HCT116 (cell line): ENCODE results near the gene SLC22A7. TPM values are rescaled to one million over a fixed set of nuclear protein-coding genes. Genes with fewer than 3 reads are reported as not detected.

Experiments used
- ATAC-seq: fragments of 200-7000 bp; cut with Tn5 transposase; 2 replicates; pipeline ENCODE4 v1.9.1; 2020; ENCODE audit warnings: mild to moderate bottlenecking, moderate library complexity
- BruUV-seq: library from RNA; stranded (reverse); fragments of 400-500 nt; replicated peaks from 2 replicates; lab custom pipeline; 2021; lab: Mats Ljungman, UMichigan
- CTCF ChIA-PET: fragments of 300-600 bp; sonication (Branson Sonifier 250); formaldehyde crosslinking; loops from one replicate; lab custom pipeline; 2021; ENCODE audit warnings: antibody characterized with exemption; lab: Charles Lee
- POLR2A ChIA-PET: fragments of 300-600, 350-600 bp; sonication (Branson Sonifier 250); formaldehyde crosslinking; loops from one replicate; lab custom pipeline; 2021; ENCODE audit warnings: antibody characterized with exemption; lab: Charles Lee
- RAD21 ChIA-PET, 2 experiments: fragments of 300-600 bp; sonication (Branson Sonifier 250); formaldehyde crosslinking; loops; one replicate each; lab custom pipeline; 2023; ENCODE audit warnings: low total read pairs in 2 of 2; ENCODE audit not compliant: uncharacterized antibody in 2 of 2, unreplicated experiment in 2 of 2, low non-redundant PET in 1 of 2; lab: Charles Lee
- DNase-seq: peaks from one replicate; pipeline ENCODE4 v3.0.0-alpha.2; 2010; ENCODE audit warnings: low read depth, low spot score
- H2AFZ ChIP-seq: fragments of 200-600 bp; shearing (Covaris generic), sonication (generic); 2 replicates; pipeline ENCODE4 v1.6.1; 2017; ENCODE audit warnings: low read depth, mixed run types, mixed read lengths, antibody characterized with exemption, low read length; ENCODE audit not compliant: poor library complexity, severe bottlenecking
- H3K27ac ChIP-seq: 2 replicates; pipeline ENCODE4 v1.5.1; 2012; ENCODE audit warnings: low read depth, low read length
- H3K27me3 ChIP-seq: fragments of 200-600 bp; sonication (generic); 2 replicates; pipeline ENCODE4 v1.6.1; 2016; ENCODE audit warnings: mixed run types, low read length, mixed read lengths; ENCODE audit not compliant: insufficient read depth
- H3K36me3 ChIP-seq, 2 experiments: fragments of 200-500 bp in 1 of 2; fragments of 200-600 bp in 1 of 2; sonication (Bioruptor generic) in 1 of 2; sonication (generic) in 1 of 2; 2 replicates each; pipeline versions ENCODE4 v1.5.1 to v1.6.1; 2014 to 2016; ENCODE audit warnings: low read length in 2 of 2, inconsistent platforms in 1 of 2, mixed read lengths in 1 of 2, mixed run types in 1 of 2; ENCODE audit not compliant: insufficient read depth in 2 of 2, control insufficient read depth in 1 of 2
- H3K4me1 ChIP-seq, 2 experiments: fragments of 200-600 bp in 1 of 2; sonication (generic) in 1 of 2; 2 replicates each; pipeline versions ENCODE4 v1.5.1 to v1.6.1; 2012 to 2017; ENCODE audit warnings: low read length in 2 of 2, inconsistent platforms in 1 of 2, mild to moderate bottlenecking in 1 of 2, mixed read lengths in 1 of 2, mixed run types in 1 of 2, moderate library complexity in 1 of 2; ENCODE audit not compliant: insufficient read depth in 2 of 2, control insufficient read depth in 1 of 2
- H3K4me2 ChIP-seq: fragments of 200-600 bp; sonication (generic); 2 replicates; pipeline ENCODE4 v1.6.1; 2017; ENCODE audit warnings: mixed run types, low read length, mixed read lengths
- H3K4me3 ChIP-seq, 2 experiments: fragments of 200-600 bp in 1 of 2; sonication (generic) in 1 of 2; replicated peaks in 1 of 2; 2 replicates each; pipeline ENCODE4 v1.5.1; 2011 to 2016; ENCODE audit warnings: low read length in 2 of 2, control low read depth in 1 of 2, low read depth in 1 of 2, mild to moderate bottlenecking in 1 of 2, mixed read lengths in 1 of 2, mixed run types in 1 of 2
- H3K79me2 ChIP-seq: fragments of 200-600 bp; sonication (generic); 2 replicates; pipeline ENCODE4 v1.6.1; 2017; ENCODE audit warnings: mild to moderate bottlenecking, mixed run types, low read length, moderate library complexity, mixed read lengths; ENCODE audit not compliant: insufficient read depth
- H3K9ac ChIP-seq: fragments of 200-600 bp; sonication (generic); 2 replicates; pipeline ENCODE4 v1.6.1; 2016; ENCODE audit warnings: low read length, mixed read lengths
- H3K9me2 ChIP-seq: fragments of 200-600 bp; sonication (generic), shearing (Covaris generic); 2 replicates; pipeline ENCODE4 v1.6.1; 2017; ENCODE audit warnings: mixed run types, mild to moderate bottlenecking, moderate library complexity; ENCODE audit not compliant: insufficient read depth
- H3K9me3 ChIP-seq, 2 experiments: fragments of 200-500 bp in 1 of 2; fragments of 200-600 bp in 1 of 2; sonication (Bioruptor generic) in 1 of 2; sonication (generic) in 1 of 2; 2 replicates each; pipeline ENCODE4 v1.6.1; 2014 to 2017; ENCODE audit warnings: low read length in 2 of 2, mixed read lengths in 2 of 2, inconsistent platforms in 1 of 2, low read depth in 1 of 2, mild to moderate bottlenecking in 1 of 2, mixed run types in 1 of 2, moderate library complexity in 1 of 2; ENCODE audit not compliant: control insufficient read depth in 1 of 2, insufficient read depth in 1 of 2
- H4K20me1 ChIP-seq: fragments of 200-600 bp; sonication (generic), shearing (Covaris generic); 2 replicates; pipeline ENCODE4 v1.6.1; 2017; ENCODE audit warnings: mixed run types, mild to moderate bottlenecking, moderate library complexity; ENCODE audit not compliant: insufficient read depth
- CBX3 ChIP-seq: IDR thresholded peaks from 2 replicates; pipeline ENCODE4 v1.6.1; 2012; ENCODE audit warnings: low read depth
- CTCF ChIP-seq, 3 experiments: fragments of 200-600 bp in 1 of 3; sonication (generic) in 1 of 3; IDR thresholded peaks in 2 of 3; conservative IDR thresholded peaks in 1 of 3; 2 replicates each; pipeline ENCODE4 v1.5.1; 2012 to 2017; ENCODE audit warnings: low read depth in 2 of 3, low read length in 2 of 3, antibody characterized with exemption in 1 of 3, borderline replicate concordance in 1 of 3, control low read depth in 1 of 3, mild to moderate bottlenecking in 1 of 3, mixed read lengths in 1 of 3, mixed run types in 1 of 3, moderate library complexity in 1 of 3; ENCODE audit not compliant: insufficient read depth in 1 of 3
- EGR1 ChIP-seq: IDR thresholded peaks from 2 replicates; pipeline ENCODE4 v1.6.1; 2012; ENCODE audit warnings: low read depth
- EZH2 ChIP-seq: fragments of 200-600 bp; sonication (generic); IDR thresholded peaks from 2 replicates; pipeline ENCODE4 v1.6.1; 2017; ENCODE audit warnings: antibody characterized with exemption, mixed run types
- EZH2phosphoT487 ChIP-seq: fragments of 200-600 bp; IDR thresholded peaks from 2 replicates; pipeline ENCODE4 v1.6.1; 2018; ENCODE audit warnings: antibody characterized with exemption, borderline replicate concordance
- JUND ChIP-seq: IDR thresholded peaks from 2 replicates; pipeline ENCODE4 v1.6.1; 2012
- POLR2A ChIP-seq: IDR thresholded peaks from 2 replicates; pipeline ENCODE4 v1.7.0; 2011; ENCODE audit warnings: borderline replicate concordance; ENCODE audit not compliant: insufficient read depth, insufficient read length; ENCODE audit errors: extremely low read depth
- POLR2AphosphoS5 ChIP-seq: IDR thresholded peaks from 2 replicates; pipeline ENCODE4 v1.6.1; 2011; ENCODE audit warnings: mild to moderate bottlenecking, low read depth, low read length, moderate library complexity
- RAD21 ChIP-seq: IDR thresholded peaks from 2 replicates; pipeline ENCODE4 v1.6.1; 2012; ENCODE audit warnings: low read depth, mild to moderate bottlenecking
- SIN3A ChIP-seq: IDR thresholded peaks from 2 replicates; pipeline ENCODE4 v1.6.1; 2012; ENCODE audit warnings: low read depth
- TCF7L2 ChIP-seq: IDR thresholded peaks from 2 replicates; pipeline ENCODE4 v1.7.0; 2011; ENCODE audit warnings: borderline replicate concordance, inconsistent platforms; ENCODE audit not compliant: insufficient read depth, insufficient read length; ENCODE audit errors: extremely low read depth
- YY1 ChIP-seq: IDR thresholded peaks from 2 replicates; pipeline ENCODE4 v1.6.1; 2011; ENCODE audit warnings: low read length, low read depth, moderate library complexity, mild to moderate bottlenecking; ENCODE audit not compliant: insufficient replicate concordance; ENCODE audit errors: extremely low read depth
- ZNF274 ChIP-seq: fragments of 200-500 bp; sonication (Bioruptor generic); IDR thresholded peaks from 2 replicates; pipeline ENCODE4 v1.6.1; 2014; ENCODE audit warnings: mild to moderate bottlenecking, low read depth, low read length, inconsistent platforms
- intact Hi-C: fragments of 100-400 bp; cut with micrococcal nuclease; formaldehyde crosslinking; loops from 2 replicates; pipeline ENCODE4 v1.10.0; 2022
- total RNA-seq: library from RNA; stranded (reverse); gene quantifications from one replicate; pipeline ENCODE4 v1.2.1, GENCODE V29; 2021; ENCODE audit not compliant: unreplicated experiment
- TF ChIP-seq, protein P1 (sequence below): IDR thresholded peaks from 2 replicates; pipeline ENCODE4 v1.6.1; 2012
- TF ChIP-seq, protein P2 (sequence below): IDR thresholded peaks from 2 replicates; pipeline ENCODE4 v1.6.1; 2012

SLC22A7 gene
- total RNA-seq, 1 experiment from 2014 or later = not detected

- no peaks in the 10 kb centered on the region for H3K4me1 ChIP-seq
- intact Hi-C loops = no loop called here
- TF ChIP-seq EZH2 (no peak), CTCF (IDR thresholded peaks at IDR 0.05 in 2 of 3, conservative IDR thresholded peaks at IDR 0.05 in 1 of 3; ENCODE audit: borderline replicate concordance in 1 of 3, insufficient read depth in 1 of 3, low read depth in 2 of 3, low read length in 2 of 3) (no peak), POLR2AphosphoS5 (no peak), EGR1 (no peak), ZNF274 (no peak), EZH2phosphoT487 (no peak), JUND (no peak), SIN3A (no peak), TCF7L2 (no peak), RAD21 (no peak), CBX3 (no peak), YY1 (no peak), POLR2A (no peak)
- TF ChIP-seq, protein P1, sequence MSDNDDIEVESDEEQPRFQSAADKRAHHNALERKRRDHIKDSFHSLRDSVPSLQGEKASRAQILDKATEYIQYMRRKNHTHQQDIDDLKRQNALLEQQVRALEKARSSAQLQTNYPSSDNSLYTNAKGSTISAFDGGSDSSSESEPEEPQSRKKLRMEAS = no peak
- TF ChIP-seq, protein P2, sequence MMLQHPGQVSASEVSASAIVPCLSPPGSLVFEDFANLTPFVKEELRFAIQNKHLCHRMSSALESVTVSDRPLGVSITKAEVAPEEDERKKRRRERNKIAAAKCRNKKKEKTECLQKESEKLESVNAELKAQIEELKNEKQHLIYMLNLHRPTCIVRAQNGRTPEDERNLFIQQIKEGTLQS = no peak
- ATAC-seq = no peak
- no peaks in the 10 kb centered on the region for H3K79me2 ChIP-seq
- no peak overlapping the region for H3K9ac ChIP-seq
- POLR2A ChIA-PET = no interaction called here
- no peaks in the 10 kb centered on the region for H3K36me3 ChIP-seq
- no TSS peak for BruUV-seq
- H3K27ac ChIP-seq = no peak overlapping the region
- no peaks in the 10 kb centered on the region for H3K9me2 ChIP-seq
- no peak for DNase-seq
- no peak overlapping the region for H3K4me3 ChIP-seq
- H2AFZ ChIP-seq = no peak overlapping the region
- no peaks in the 10 kb centered on the region for H3K27me3 ChIP-seq
- no peak overlapping the region for H3K4me2 ChIP-seq
- RAD21 ChIA-PET = no interaction called here
- CTCF ChIA-PET = interaction anchor here (1.0 to 3.8 kb wide), 5 partner anchors 10 to 245 kb away, joined by 3 to 23 read pairs (median 7); partner anchors contain the start of gene DNPH1
- no peaks in the 10 kb centered on the region for H3K9me3 ChIP-seq
- no peaks in the 10 kb centered on the region for H4K20me1 ChIP-seq
These were observed 35.9 kb upstream of the SLC22A7 start for GRCh38 chr6:43262000-43262779.
